H1 (cell line): ENCODE results near the gene PDSS1. TPM values are rescaled to one million over a fixed set of nuclear protein-coding genes. Genes with fewer than 3 reads are reported as not detected.
A peak's percentile ranks its signal among the peaks of the same experiment; 100 is the strongest.

Source experiments
- CTCF ChIA-PET: fragments of 300-600 bp; sonication (Branson Sonifier 250); formaldehyde crosslinking; loops from one replicate; lab custom pipeline; 2021; ENCODE audit not compliant: partially characterized antibody; lab: Charles Lee
- POLR2A ChIA-PET: fragments of 300-600 bp; sonication (Branson Sonifier 250); formaldehyde crosslinking; loops from one replicate; lab custom pipeline; 2021; ENCODE audit warnings: inconsistent platforms; ENCODE audit not compliant: partially characterized antibody; lab: Charles Lee
- DNase-seq, 2 experiments: peaks; one replicate each; pipeline versions ENCODE4 v3.0.0 to v3.0.0-alpha.2; 2010 to 2022; ENCODE audit warnings: low spot score in 2 of 2, low read depth in 1 of 2, mixed read lengths in 1 of 2
- FAIRE-seq: peaks from 2 replicates; lab custom pipeline; 2011; peaks lifted over from hg19 to GRCh38; lab: Jason Lieb, UNC
- H2AFZ ChIP-seq: 2 replicates; pipeline ENCODE4 v1.8.1; 2012; ENCODE audit warnings: low read length, inconsistent platforms
- H2AK5ac ChIP-seq: 2 replicates; pipeline ENCODE4 v1.6.1; 2013; ENCODE audit warnings: low read depth, low read length
- H2BK120ac ChIP-seq: replicated peaks from 2 replicates; pipeline ENCODE3; 2013; ENCODE audit warnings: low read depth, low read length, inconsistent platforms
- H2BK12ac ChIP-seq: 2 replicates; pipeline ENCODE4 v1.6.1; 2013; ENCODE audit warnings: low read depth, low read length
- H2BK15ac ChIP-seq: 2 replicates; pipeline ENCODE4 v1.6.1; 2013; ENCODE audit warnings: low read length
- H2BK20ac ChIP-seq: 2 replicates; pipeline ENCODE4 v1.6.1; 2013; ENCODE audit warnings: low read length
- H2BK5ac ChIP-seq: 2 replicates; pipeline ENCODE4 v1.6.1; 2013; ENCODE audit warnings: low read depth, low read length
- H3K14ac ChIP-seq: 2 replicates; pipeline ENCODE4 v1.6.1; 2013; ENCODE audit warnings: inconsistent platforms; ENCODE audit not compliant: insufficient read length
- H3K18ac ChIP-seq: 2 replicates; pipeline ENCODE4 v1.6.1; 2013; ENCODE audit warnings: low read length; ENCODE audit errors: extremely low read depth
- H3K23ac ChIP-seq: 2 replicates; pipeline ENCODE4 v1.6.1; 2013; ENCODE audit warnings: inconsistent platforms; ENCODE audit not compliant: insufficient read length
- H3K23me2 ChIP-seq: 2 replicates; pipeline ENCODE4 v1.6.1; 2013; ENCODE audit warnings: low read depth, low read length
- H3K27ac ChIP-seq: 2 replicates; pipeline ENCODE4 v1.6.1; 2011; ENCODE audit warnings: low read depth, low read length, inconsistent platforms
- H3K27me3 ChIP-seq, 4 experiments: replicated peaks in 1 of 4; 1 replicate in 1 of 4; 2 replicates in 3 of 4; pipeline versions ENCODE4 v1.6.1 to v1.8.1; 2011 to 2013; ENCODE audit warnings: low read length in 3 of 4, mild to moderate bottlenecking in 3 of 4, inconsistent platforms in 2 of 4, mixed read lengths in 2 of 4, moderate library complexity in 1 of 4; ENCODE audit not compliant: control insufficient read depth in 3 of 4, insufficient read depth in 3 of 4; ENCODE audit errors: extremely low read depth in 1 of 4
- H3K36me3 ChIP-seq, 4 experiments: 2 replicates each; pipeline versions ENCODE4 v1.6.1 to v1.8.1; 2011 to 2013; ENCODE audit warnings: mild to moderate bottlenecking in 4 of 4, low read length in 3 of 4, moderate library complexity in 2 of 4, control low read depth in 1 of 4, inconsistent platforms in 1 of 4; ENCODE audit not compliant: insufficient read depth in 4 of 4, control insufficient read depth in 2 of 4
- H3K4ac ChIP-seq: replicated peaks from 2 replicates; pipeline ENCODE3; 2013; ENCODE audit warnings: low read length, low read depth, mixed read lengths, inconsistent platforms; ENCODE audit not compliant: insufficient read length
- H3K4me1 ChIP-seq, 4 experiments: replicated peaks in 1 of 4; 1 replicate in 1 of 4; 2 replicates in 3 of 4; pipeline versions ENCODE4 v1.6.1 to v1.8.1; 2011 to 2013; ENCODE audit warnings: low read length in 3 of 4, inconsistent platforms in 2 of 4, mixed read lengths in 1 of 4; ENCODE audit not compliant: insufficient read depth in 4 of 4, control insufficient read depth in 3 of 4
- H3K4me2 ChIP-seq, 2 experiments: 2 replicates each; pipeline versions ENCODE4 v1.6.1 to v1.8.1; 2011 to 2013; ENCODE audit warnings: low read depth in 2 of 2, low read length in 2 of 2, control low read depth in 1 of 2, inconsistent platforms in 1 of 2, mild to moderate bottlenecking in 1 of 2; ENCODE audit not compliant: insufficient read depth in 1 of 2
- H3K4me3 ChIP-seq, 4 experiments: fragments of 200-600, 300-600 bp in 1 of 4; sonication (generic), shearing (Covaris generic), sonication (Bioruptor Twin) in 1 of 4; 2 replicates each; pipeline versions ENCODE4 v1.5.1 to v1.8.1; 2011 to 2016; ENCODE audit warnings: low read length in 4 of 4, low read depth in 3 of 4, control low read depth in 2 of 4, inconsistent platforms in 2 of 4, mild to moderate bottlenecking in 2 of 4, mixed read lengths in 1 of 4, moderate library complexity in 1 of 4; ENCODE audit not compliant: insufficient read depth in 2 of 4; ENCODE audit errors: extremely low read depth in 1 of 4
- H3K56ac ChIP-seq: replicated peaks from 2 replicates; pipeline ENCODE3; 2013; ENCODE audit warnings: low read depth, mild to moderate bottlenecking, mixed read lengths, low read length, inconsistent platforms; ENCODE audit not compliant: insufficient read length
- H3K79me1 ChIP-seq: 2 replicates; pipeline ENCODE4 v1.6.1; 2013; ENCODE audit warnings: low read depth, low read length, control low read depth
- H3K79me2 ChIP-seq, 2 experiments: 2 replicates each; pipeline versions ENCODE4 v1.6.1 to v1.8.1; 2012 to 2013; ENCODE audit warnings: low read length in 2 of 2, mild to moderate bottlenecking in 2 of 2, inconsistent platforms in 1 of 2; ENCODE audit not compliant: insufficient read depth in 2 of 2, control insufficient read depth in 1 of 2
- H3K9ac ChIP-seq, 4 experiments: replicated peaks in 1 of 4; 1 replicate in 1 of 4; 2 replicates in 3 of 4; pipeline versions ENCODE4 v1.6.1 to v1.8.1; 2011 to 2013; ENCODE audit warnings: low read depth in 3 of 4, low read length in 3 of 4, control low read depth in 2 of 4, mild to moderate bottlenecking in 2 of 4, moderate library complexity in 2 of 4, inconsistent platforms in 1 of 4; ENCODE audit errors: extremely low read depth in 1 of 4
- H3K9me3 ChIP-seq, 2 experiments: 2 replicates each; pipeline versions ENCODE4 v1.6.1 to v1.8.1; 2012 to 2013; ENCODE audit warnings: mild to moderate bottlenecking in 2 of 2, moderate library complexity in 2 of 2, control low read depth in 1 of 2, inconsistent platforms in 1 of 2, low read depth in 1 of 2, low read length in 1 of 2, mixed read lengths in 1 of 2; ENCODE audit not compliant: insufficient read depth in 2 of 2
- H4K20me1 ChIP-seq, 2 experiments: replicated peaks in 1 of 2; 2 replicates each; pipeline versions ENCODE3 to v1.8.1; 2011 to 2013; ENCODE audit warnings: inconsistent platforms in 2 of 2, low read length in 2 of 2, mild to moderate bottlenecking in 1 of 2; ENCODE audit not compliant: insufficient read depth in 2 of 2, control insufficient read depth in 1 of 2
- H4K5ac ChIP-seq: 2 replicates; pipeline ENCODE4 v1.6.1; 2013; ENCODE audit warnings: low read length, low read depth, mixed read lengths, inconsistent platforms; ENCODE audit not compliant: insufficient read length
- H4K8ac ChIP-seq: 2 replicates; pipeline ENCODE4 v1.8.0; 2013; ENCODE audit warnings: mild to moderate bottlenecking, moderate library complexity, low read length, inconsistent platforms; ENCODE audit not compliant: insufficient read depth; ENCODE audit errors: extremely low read depth
- H4K91ac ChIP-seq: replicated peaks from 2 replicates; pipeline ENCODE3; 2013; ENCODE audit warnings: low read length, mixed read lengths, inconsistent platforms; ENCODE audit not compliant: insufficient read length
- CEBPB ChIP-seq: IDR thresholded peaks from 2 replicates; pipeline ENCODE4 v1.6.1; 2012; ENCODE audit warnings: low read depth, low read length
- CREB1 ChIP-seq: IDR thresholded peaks from 2 replicates; pipeline ENCODE4 v1.6.1; 2012; ENCODE audit warnings: inconsistent platforms
- CTBP2 ChIP-seq: IDR thresholded peaks from 2 replicates; pipeline ENCODE4 v1.7.0; 2011; ENCODE audit warnings: borderline replicate concordance, mild to moderate bottlenecking, moderate library complexity, mixed read lengths, low read length; ENCODE audit not compliant: insufficient read depth, insufficient read length
- EGR1 ChIP-seq: IDR thresholded peaks from 2 replicates; pipeline ENCODE4 v1.6.1; 2011; ENCODE audit warnings: low read depth, low read length, borderline replicate concordance
- GTF2F1 ChIP-seq: IDR thresholded peaks from 2 replicates; pipeline ENCODE4 v1.6.1; 2012; ENCODE audit warnings: low read depth, low read length, improper control_type of control experiment, borderline replicate concordance
- HDAC6 ChIP-seq: IDR thresholded peaks from one replicate; pipeline ENCODE4 v1.7.1; 2012; ENCODE audit warnings: low read depth, mild to moderate bottlenecking, inconsistent platforms, low read length, moderate library complexity
- POLR2A ChIP-seq, 2 experiments: IDR thresholded peaks; 1 replicate in 1 of 2; 2 replicates in 1 of 2; pipeline ENCODE4 v1.6.1; 2011; ENCODE audit warnings: low read depth in 2 of 2, low read length in 2 of 2, mild to moderate bottlenecking in 2 of 2; ENCODE audit errors: control extremely low read depth in 1 of 2
- POU5F1 ChIP-seq: IDR thresholded peaks from 2 replicates; pipeline ENCODE4 v1.6.1; 2011; ENCODE audit warnings: low read depth, mild to moderate bottlenecking, low read length, moderate library complexity
- RBBP5 ChIP-seq: IDR thresholded peaks from 2 replicates; pipeline ENCODE4 v1.7.1; 2012; ENCODE audit warnings: low read depth, mild to moderate bottlenecking, inconsistent platforms, low read length, moderate library complexity, borderline replicate concordance
- TEAD4 ChIP-seq: IDR thresholded peaks from 2 replicates; pipeline ENCODE4 v1.6.1; 2012; ENCODE audit warnings: low read depth, low read length, inconsistent platforms, mixed read lengths
- WGBS, 2 experiments: shearing (Covaris generic) in 1 of 2; methylation state at CpG; one replicate each; pipeline versions ENCODE4 v1.1.6 to v1.1.7; 2013 to 2015; ENCODE audit warnings: low lambda C conversion rate in 2 of 2, mixed read lengths in 2 of 2, inconsistent platforms in 1 of 2, low coverage in 1 of 2, missing lambda C conversion rate in 1 of 2; ENCODE audit not compliant: insufficient replicate concordance in 2 of 2, insufficient coverage in 1 of 2, insufficient read length in 1 of 2; ENCODE audit errors: extremely low coverage in 1 of 2, missing lambda C conversion rate in 1 of 2; 5-methylcytosine and 5-hydroxymethylcytosine counted together
- long read RNA-seq, 2 experiments: library from RNA in 1 of 2; library from capped mRNA in 1 of 2; stranded (forward); transcript quantifications; one replicate each; pipeline ENCODE4 v2.0.0, GENCODE V29; 2021; ENCODE audit warnings: inconsistent platforms in 1 of 2
- polyA minus RNA-seq, 3 experiments: library from RNA; depleted of rRNA, polyadenylated mRNA; stranded (reverse); fragments of >200 nt; gene quantifications; 1 replicate in 2 of 3; 2 replicates in 1 of 3; pipeline ENCODE4 v1.2.3, GENCODE V29; 2011
- polyA plus RNA-seq, 7 experiments: library from polyadenylated mRNA; depleted of rRNA in 3 of 7; stranded (reverse) in 5 of 7; unstranded in 2 of 7; fragments of >200 nt in 5 of 7; fragments of 200-250 nt in 2 of 7; gene quantifications; 1 replicate in 5 of 7; 2 replicates in 1 of 7; 4 replicates in 1 of 7; pipeline versions ENCODE4 v1.2.1 to v1.2.3, GENCODE V29; 2011 to 2013; ENCODE audit warnings: missing spikeins in 2 of 7, mixed read lengths in 2 of 7
- total RNA-seq: library from RNA; stranded (reverse); fragmentation: NEBNext Ultra II Directional; extraction: Animal tissue kit (Norgen Biotek cat#: 25700); gene quantifications from 2 replicates; pipeline ENCODE4 v1.2.1, GENCODE V29; 2021

PDSS1 gene
- 18.2 and 21.3 TPM in 2 replicates for total RNA-seq
- 14.3 and 26.0 TPM in 2 replicates for polyA plus RNA-seq (2011; rRNA removed)
- polyA plus RNA-seq (2011; cell fraction: cytosol; rRNA removed), result 16.5 TPM
- 16.6 TPM for polyA plus RNA-seq (2011; cell fraction: nucleus; rRNA removed)
- 11.1 to 15.8 TPM (median 12.7 TPM) in 4 replicates for polyA plus RNA-seq (2012, experiment 1 of 2)
- 4.0 TPM for polyA plus RNA-seq (2012, experiment 2 of 2)
- 12.6 TPM for polyA plus RNA-seq (2013, experiment 1 of 2)
- 12.1 TPM for polyA plus RNA-seq (2013, experiment 2 of 2)
- 20.6 and 29.8 TPM in 2 replicates for polyA minus RNA-seq (2011; rRNA and poly(A)+ RNA removed)
- polyA minus RNA-seq (2011; cell fraction: cytosol; rRNA and poly(A)+ RNA removed), result 5.3 TPM
- 13.6 TPM for polyA minus RNA-seq (2011; cell fraction: nucleus; rRNA and poly(A)+ RNA removed)
- long read RNA-seq, experiment 1, transcript PDSS1-201 (12 exons, 1,626 nt), result major isoform, 10 of 14 reads
- long read RNA-seq, experiment 1, partial matches to known transcripts, result 3 of 14 reads
- long read RNA-seq, experiment 1, other reads (novel, unspliced or antisense), result 1 of 14 reads
- long read RNA-seq, experiment 2, result 0 reads

GRCh38 chr10:26697163-26697921 is at the start of gene PDSS1:
PDSS1 (plus strand) TSS chr10:26697701; CDS start chr10:26697712, 11 bp downstream.
- Histone ChIP-seq H3K4me3 (peak within 1 kb of the TSS; percentile 81 to 95 (median 86)), H2BK12ac (no peak within 1 kb of the TSS), H3K79me1 (peaks cover 10% of the 10 kb centered on the region), H3K4me2 (peak within 1 kb of the TSS; percentile 88 to 93), H4K91ac (peak within 1 kb of the TSS; percentile 65), H3K27ac (no peak within 1 kb of the TSS), H2BK120ac (no peak within 1 kb of the TSS), H2BK20ac (no peak within 1 kb of the TSS), H3K36me3 (peaks cover 0 to 6% (median 0%) of the 10 kb centered on the region in 4 experiments; a peak in 1 of 8 replicates), H4K8ac (peak within 1 kb of the TSS; percentile 81), H3K27me3 (no peaks in the 10 kb centered on the region), H4K20me1 (no peaks in the 10 kb centered on the region), H3K18ac (peak within 1 kb of the TSS; percentile 93), H3K23me2 (peaks cover 8% of the 10 kb centered on the region; the same call in 1 of the 2 replicates), H2AFZ (peak within 1 kb of the TSS; percentile 85), H4K5ac (peak within 1 kb of the TSS; percentile 93), H3K9ac (peak within 1 kb of the TSS; percentile 56 to 88 (median 74)), H3K14ac (no peak within 1 kb of the TSS), H3K79me2 (peaks cover 8 to 45% of the 10 kb centered on the region in 2 experiments), H3K4ac (peak within 1 kb of the TSS; percentile 69), H2BK5ac (peak within 1 kb of the TSS; percentile 91; the same call in 1 of the 2 replicates), H3K56ac (peak within 1 kb of the TSS; percentile 46), H2BK15ac (no peak within 1 kb of the TSS), H3K23ac (no peak within 1 kb of the TSS), H2AK5ac (no peak within 1 kb of the TSS), H3K4me1 (peaks cover 0 to 2% (median 1%) of the 10 kb centered on the region in 4 experiments; a peak in 2 of 7 replicates), H3K9me3 (no peaks in the 10 kb centered on the region)
- 3% methylated on average over 26 of the region's 82 CpGs; no CpG with 5 or more reads in 1 of the 2 experiments for WGBS, 2 experiments
- FAIRE-seq (no peak), DNase-seq (peak in 1 of 2 experiments; percentile 82)
- CTCF ChIA-PET, result interaction anchor here (0.8 to 1.2 kb wide), 3 partner anchors 29 to 164 kb away, joined by 3 to 6 read pairs (median 3); no protein-coding TSS in a partner anchor
- POLR2A ChIA-PET, result interaction anchor here (0.6 to 1.8 kb wide), 5 partner anchors 10 to 680 kb away, joined by 3 to 5 read pairs (median 3); partner anchors contain the start of gene YME1L1
- TF ChIP-seq EGR1, result no peak
- TF ChIP-seq POLR2A (IDR thresholded peaks at IDR 0.05; ENCODE audit: control extremely low read depth in 1 of 2, low read depth in 2 of 2, low read length in 2 of 2), result no peak; a peak in 1 of 3 replicates
- TF ChIP-seq TEAD4, result no peak
- TF ChIP-seq GTF2F1, result no peak
- no peak for TF ChIP-seq POU5F1
- TF ChIP-seq RBBP5, result peak; percentile 34; the same call in 1 of the 2 replicates
- no peak for TF ChIP-seq CREB1
- TF ChIP-seq CEBPB, result no peak
- TF ChIP-seq CTBP2, result no peak
- TF ChIP-seq HDAC6, result no peak
